Measurements from ENCODE around the gene NOG.
A peak's percentile ranks its signal among the peaks of the same experiment; 100 is the strongest.

Gene NOG

GRCh38 chr17:56624912-56625311 is 31.4 kb downstream of the NOG start:
- no peak for DNase-seq (ENCODE audit: low read depth)
- H3K4me3 ChIP-seq (ENCODE audit: low read depth, low read length): no peak overlapping the region
- no peak for TF ChIP-seq MAX (IDR thresholded peaks at IDR 0.05; ENCODE audit: low read depth, low read length)
- no peak for TF ChIP-seq MYC (IDR thresholded peaks at IDR 0.05; ENCODE audit: low read depth, low read length)
- no peak for TF ChIP-seq CTCF (IDR thresholded peaks at IDR 0.05; ENCODE audit: low read depth, low read length)
- TF ChIP-seq POLR2A (IDR thresholded peaks at IDR 0.05; ENCODE audit: extremely low read depth, insufficient read length): no peak

- H3K4me3 ChIP-seq (ENCODE audit: low read depth, low read length): no peak overlapping the region
- TF ChIP-seq CTCF (IDR thresholded peaks at IDR 0.05; ENCODE audit: low read depth, low read length): peak; percentile 53
- TF ChIP-seq MYC (IDR thresholded peaks at IDR 0.05; ENCODE audit: low read depth, low read length): no peak
- TF ChIP-seq MAX (IDR thresholded peaks at IDR 0.05; ENCODE audit: low read depth, low read length): no peak
- TF ChIP-seq POLR2A (IDR thresholded peaks at IDR 0.05; ENCODE audit: extremely low read depth, insufficient read length): no peak
- peak; percentile 35 for DNase-seq (ENCODE audit: low read depth)
Observed at GRCh38 chr17:56629531-56630075, 36.1 kb downstream of the NOG start.

GRCh38 chr17:56630202-56630601 is 36.7 kb downstream of the NOG start:
- no peak for DNase-seq (ENCODE audit: low read depth)
- H3K4me3 ChIP-seq (ENCODE audit: low read depth, low read length): no peak overlapping the region
- TF ChIP-seq POLR2A (IDR thresholded peaks at IDR 0.05; ENCODE audit: extremely low read depth, insufficient read length) (no peak), CTCF (IDR thresholded peaks at IDR 0.05; ENCODE audit: low read depth, low read length) (no peak), MYC (IDR thresholded peaks at IDR 0.05; ENCODE audit: low read depth, low read length) (no peak), MAX (IDR thresholded peaks at IDR 0.05; ENCODE audit: low read depth, low read length) (no peak)

GRCh38 chr17:56633681-56634080 is 40.2 kb downstream of the NOG start:
- TF ChIP-seq MYC (IDR thresholded peaks at IDR 0.05; ENCODE audit: low read depth, low read length) (no peak), MAX (IDR thresholded peaks at IDR 0.05; ENCODE audit: low read depth, low read length) (no peak), POLR2A (IDR thresholded peaks at IDR 0.05; ENCODE audit: extremely low read depth, insufficient read length) (no peak), CTCF (IDR thresholded peaks at IDR 0.05; ENCODE audit: low read depth, low read length) (no peak)
- DNase-seq (ENCODE audit: low read depth): no peak
- H3K4me3 ChIP-seq (ENCODE audit: low read depth, low read length): no peak overlapping the region

GRCh38 chr17:56635641-56636040 is 42.1 kb downstream of the NOG start:
- H3K4me3 ChIP-seq (ENCODE audit: low read depth, low read length): no peak overlapping the region
- DNase-seq (ENCODE audit: low read depth): no peak
- no peak for TF ChIP-seq POLR2A (IDR thresholded peaks at IDR 0.05; ENCODE audit: extremely low read depth, insufficient read length)
- no peak for TF ChIP-seq MAX (IDR thresholded peaks at IDR 0.05; ENCODE audit: low read depth, low read length)
- TF ChIP-seq CTCF (IDR thresholded peaks at IDR 0.05; ENCODE audit: low read depth, low read length): no peak
- no peak for TF ChIP-seq MYC (IDR thresholded peaks at IDR 0.05; ENCODE audit: low read depth, low read length)

Measured in NB4 (cell line).